Prostate gland (tissue), 2 donors: ENCODE results near the gene CTNND2.

Source experiments
- CTCF ChIP-seq, 4 experiments: fragments of 200-600 bp in 2 of 4; fragments of 450-650 bp in 2 of 4; sonication (generic) in 2 of 4; IDR thresholded peaks; 1 replicate in 3 of 4; 2 replicates in 1 of 4; pipeline ENCODE4 v1.5.1; 2016 to 2019; ENCODE audit warnings: antibody characterized with exemption in 4 of 4, mild to moderate bottlenecking in 2 of 4, moderate library complexity in 2 of 4
- POLR2A ChIP-seq: fragments of 450-650 bp; IDR thresholded peaks from one replicate; pipeline ENCODE4 v1.6.1; 2016; ENCODE audit warnings: antibody characterized with exemption, mild to moderate bottlenecking
- POLR2AphosphoS5 ChIP-seq: sonication (generic); formaldehyde crosslinking; IDR thresholded peaks from one replicate; pipeline ENCODE4 v1.6.1; 2017; ENCODE audit warnings: antibody characterized with exemption

- TF ChIP-seq CTCF (IDR thresholded peaks at IDR 0.05) (no peak), POLR2AphosphoS5 (no peak), POLR2A (no peak)
These were observed 436.7 kb downstream of the CTNND2 start for GRCh38 chr5:11467588-11467987.
